Measurements from ENCODE around the gene TOP1. TPM values are rescaled to one million over a fixed set of nuclear protein-coding genes. Genes with fewer than 3 reads are reported as not detected.

The TOP1 gene
- total RNA-seq, 2 experiments from 2014 or later, result 72.6 to 75.2 TPM

DNA sequence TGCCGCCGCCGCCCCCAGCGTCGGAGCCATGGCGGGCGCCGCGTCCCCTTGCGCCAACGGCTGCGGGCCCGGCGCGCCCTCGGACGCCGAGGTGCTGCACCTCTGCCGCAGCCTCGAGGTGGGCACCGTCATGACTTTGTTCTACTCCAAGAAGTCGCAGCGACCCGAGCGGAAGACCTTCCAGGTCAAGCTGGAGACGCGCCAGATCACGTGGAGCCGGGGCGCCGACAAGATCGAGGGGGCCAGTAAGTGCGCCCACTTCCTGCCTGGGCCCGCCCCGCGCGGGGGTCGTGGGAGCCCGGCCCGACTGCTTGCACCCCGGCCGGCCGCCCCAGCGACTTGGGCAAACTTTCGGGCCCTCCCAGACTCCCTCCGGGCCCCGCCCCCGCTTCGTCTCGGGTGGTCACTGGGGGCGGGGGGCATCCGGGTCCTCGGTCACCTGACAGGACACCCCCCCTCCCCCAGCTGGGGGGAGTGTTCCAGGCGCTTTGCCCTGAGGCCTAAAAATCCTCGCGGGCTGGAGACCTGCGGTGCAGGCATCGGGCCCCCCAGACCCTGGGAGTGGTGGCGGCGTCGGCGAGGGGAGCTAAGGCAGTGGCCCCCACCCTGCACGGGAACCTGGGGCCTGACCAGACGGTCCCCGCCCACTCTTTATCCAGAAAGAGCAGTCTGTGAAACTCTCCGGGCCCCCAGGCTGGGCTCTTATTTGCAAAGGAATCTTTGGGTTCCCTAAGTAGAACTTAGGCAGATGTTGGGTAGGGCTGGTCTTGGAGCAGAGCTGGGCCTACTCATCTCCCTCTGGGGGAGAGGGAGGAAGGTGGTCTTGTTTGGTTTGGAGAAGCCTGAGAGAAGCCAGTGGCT lies 109.2 kb downstream of the TOP1 start:
- Mint-ChIP-seq H3K36me3 (peaks cover 18% of the 10 kb centered on the region), H3K9me3 (no peaks in the 10 kb centered on the region), H3K4me1 (peaks cover 51% of the 10 kb centered on the region), H3K4me3 (peak overlapping the region; percentile 85), H3K27me3 (no peaks in the 10 kb centered on the region), H3K27ac (peak overlapping the region; percentile 91)
- ATAC-seq (ENCODE audit: low read depth) (peak; percentile 32), DNase-seq (peak; percentile 88)
- POLR2A ChIA-PET, result interaction anchor here (0.7 to 17.2 kb wide), 15 partner anchors 7 to 555 kb away, joined by 3 to 505 read pairs (median 4); partner anchors contain the start of gene ZHX3

DNA sequence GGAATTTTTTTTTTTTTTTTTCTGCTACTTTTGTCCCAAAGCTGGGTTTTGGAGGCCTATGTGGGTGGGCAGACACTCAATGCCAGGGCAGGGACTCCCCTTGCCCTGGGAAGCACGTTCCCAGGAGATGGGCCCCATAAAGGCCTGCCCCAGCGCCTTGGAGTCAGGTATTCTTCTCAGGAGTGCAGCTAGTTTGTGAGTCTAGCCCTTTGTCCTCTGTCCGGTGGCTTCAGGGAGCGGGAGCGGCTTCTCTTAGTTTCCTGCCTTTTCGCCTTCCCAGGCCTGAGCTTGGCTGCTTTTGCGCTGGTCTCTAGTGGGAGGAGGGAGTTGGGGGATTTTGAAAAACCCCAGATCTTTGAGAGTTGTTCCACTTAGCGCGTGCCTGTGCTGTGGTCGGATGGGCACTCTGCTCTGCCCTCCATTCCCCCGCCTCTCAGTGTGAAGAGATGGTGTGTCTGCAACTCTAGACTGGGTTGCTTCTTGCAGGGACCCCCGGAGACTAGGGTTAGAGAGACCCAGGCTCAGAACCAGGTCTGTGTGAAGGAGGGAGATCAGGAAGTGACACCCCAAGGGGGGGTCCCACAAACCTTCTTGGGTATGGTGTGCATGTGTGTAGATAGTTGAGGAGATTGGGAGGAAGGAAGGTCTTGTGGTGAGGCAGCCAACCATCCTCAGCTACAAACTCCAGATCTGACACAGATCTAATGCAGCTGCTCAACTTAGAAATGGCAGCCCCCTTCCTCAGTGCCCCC lies 110.0 kb downstream of the TOP1 start:
- POLR2A ChIA-PET, result interaction anchor here (0.7 to 17.2 kb wide), 15 partner anchors 8 to 554 kb away, joined by 3 to 505 read pairs (median 4); partner anchors contain the start of gene ZHX3
- Mint-ChIP-seq H3K9me3 (no peaks in the 10 kb centered on the region), H3K4me3 (peak overlapping the region; percentile 85), H3K27me3 (no peaks in the 10 kb centered on the region), H3K27ac (peak overlapping the region; percentile 91), H3K36me3 (peaks cover 18% of the 10 kb centered on the region), H3K4me1 (peaks cover 59% of the 10 kb centered on the region)
- peak; percentile 16 for ATAC-seq (ENCODE audit: low read depth)
- peak; percentile 68 for DNase-seq

DNA sequence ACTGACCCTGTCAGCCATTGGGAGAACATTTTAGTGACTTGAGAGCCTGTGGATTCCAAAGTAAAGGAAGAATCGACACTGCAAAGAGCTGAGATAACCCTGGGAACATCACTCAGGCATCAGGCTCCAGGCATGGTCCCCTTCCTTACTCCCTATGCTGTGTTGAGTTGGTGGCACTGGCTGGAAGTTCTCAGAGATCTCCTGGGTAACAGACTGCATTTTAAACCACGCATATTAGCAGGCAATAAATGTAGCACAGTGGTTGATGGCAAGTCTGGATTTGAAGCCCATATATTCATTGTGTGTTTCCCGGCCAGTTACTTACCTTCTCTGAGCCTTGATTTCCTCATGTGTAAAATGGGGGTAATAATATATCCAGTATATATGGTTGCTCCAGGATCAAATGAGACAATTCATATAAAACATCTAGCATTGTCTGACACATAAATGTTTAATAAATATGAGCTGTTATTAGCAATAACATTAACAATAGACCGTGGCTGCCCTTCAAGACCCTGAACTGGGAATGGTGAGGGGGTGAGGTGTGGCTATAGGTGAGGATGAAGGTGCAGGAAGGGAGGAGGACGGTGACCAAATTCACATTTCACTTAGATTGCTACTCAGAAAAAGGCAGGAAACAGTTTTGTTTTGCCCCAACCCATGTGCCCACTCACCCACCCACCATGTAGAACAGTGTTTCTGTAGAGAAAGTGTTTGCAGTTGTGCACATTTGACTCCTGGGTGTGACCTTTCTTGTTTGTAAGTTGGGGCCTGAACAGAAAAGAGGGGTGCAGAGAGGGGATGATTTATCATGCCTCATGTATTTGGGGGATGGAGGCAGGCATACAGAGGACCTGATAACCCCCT lies 110.8 kb downstream of the TOP1 start:
- Mint-ChIP-seq H3K9me3 (no peaks in the 10 kb centered on the region), H3K4me1 (peaks cover 67% of the 10 kb centered on the region), H3K27me3 (no peaks in the 10 kb centered on the region), H3K4me3 (peak overlapping the region; percentile 85), H3K36me3 (peaks cover 22% of the 10 kb centered on the region), H3K27ac (peak overlapping the region; percentile 91)
- DNase-seq (peak; percentile 30), ATAC-seq (ENCODE audit: low read depth) (no peak)
- POLR2A ChIA-PET, result interaction anchor here (0.7 to 17.2 kb wide), 6 partner anchors 8 to 553 kb away, joined by 3 to 505 read pairs (median 4); no protein-coding TSS in a partner anchor

DNA sequence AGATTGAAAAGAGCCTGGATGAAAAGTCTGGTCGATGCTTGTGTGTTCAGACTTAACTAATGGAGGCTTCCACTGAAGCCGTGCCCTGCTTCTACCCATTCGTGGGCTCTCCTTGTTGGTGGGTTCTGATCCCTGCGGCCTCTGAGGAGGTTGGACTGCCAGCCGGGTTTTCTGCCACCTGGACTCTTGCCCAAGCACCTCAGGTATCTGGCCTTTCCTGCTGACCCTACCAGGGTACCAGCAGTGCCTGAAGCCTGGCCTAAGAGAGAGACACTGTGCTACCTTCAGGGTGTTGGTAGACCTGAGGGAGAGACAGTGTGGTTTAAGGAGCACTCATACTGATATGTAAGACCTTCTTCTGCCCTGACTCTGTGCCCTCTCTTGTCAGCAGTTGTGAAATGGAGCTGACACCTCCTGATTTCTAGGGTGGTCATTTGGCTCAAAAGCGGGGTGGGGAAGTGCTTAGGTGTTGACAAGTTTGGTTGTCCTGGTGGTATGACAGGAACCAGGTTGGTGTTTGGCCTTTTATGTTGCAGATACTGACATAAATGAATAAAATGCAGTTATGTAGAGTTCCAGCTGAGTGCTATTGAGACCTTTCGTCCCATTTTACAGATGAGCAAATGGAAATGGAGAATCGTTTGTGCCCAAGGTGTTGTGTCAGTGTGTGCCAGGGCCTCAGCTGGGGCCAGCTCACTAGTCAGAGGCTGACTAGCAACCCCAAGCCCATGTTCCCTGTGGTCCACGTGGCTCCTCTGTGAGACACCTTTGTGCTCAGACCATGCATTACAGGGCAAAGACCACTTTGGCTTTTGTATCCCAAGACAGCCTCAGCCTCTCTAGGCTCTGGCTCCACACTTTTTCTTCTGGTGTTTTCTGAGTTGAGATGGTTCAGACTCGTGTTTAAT lies 111.9 kb downstream of the TOP1 start:
- POLR2A ChIA-PET, result interaction anchor here (1.0 to 17.2 kb wide), 5 partner anchors 8 to 40 kb away, joined by 3 to 505 read pairs (median 3); no protein-coding TSS in a partner anchor
- H3K27ac Mint-ChIP-seq, result peak overlapping the region; percentile 91
- peaks cover 25% of the 10 kb centered on the region for H3K36me3 Mint-ChIP-seq
- H3K4me1 Mint-ChIP-seq, result peaks cover 68% of the 10 kb centered on the region
- no peaks in the 10 kb centered on the region for H3K27me3 Mint-ChIP-seq
- H3K9me3 Mint-ChIP-seq, result no peaks in the 10 kb centered on the region
- peak overlapping the region; percentile 85 for H3K4me3 Mint-ChIP-seq
- DNase-seq (peak; percentile 29), ATAC-seq (ENCODE audit: low read depth) (no peak)

DNA sequence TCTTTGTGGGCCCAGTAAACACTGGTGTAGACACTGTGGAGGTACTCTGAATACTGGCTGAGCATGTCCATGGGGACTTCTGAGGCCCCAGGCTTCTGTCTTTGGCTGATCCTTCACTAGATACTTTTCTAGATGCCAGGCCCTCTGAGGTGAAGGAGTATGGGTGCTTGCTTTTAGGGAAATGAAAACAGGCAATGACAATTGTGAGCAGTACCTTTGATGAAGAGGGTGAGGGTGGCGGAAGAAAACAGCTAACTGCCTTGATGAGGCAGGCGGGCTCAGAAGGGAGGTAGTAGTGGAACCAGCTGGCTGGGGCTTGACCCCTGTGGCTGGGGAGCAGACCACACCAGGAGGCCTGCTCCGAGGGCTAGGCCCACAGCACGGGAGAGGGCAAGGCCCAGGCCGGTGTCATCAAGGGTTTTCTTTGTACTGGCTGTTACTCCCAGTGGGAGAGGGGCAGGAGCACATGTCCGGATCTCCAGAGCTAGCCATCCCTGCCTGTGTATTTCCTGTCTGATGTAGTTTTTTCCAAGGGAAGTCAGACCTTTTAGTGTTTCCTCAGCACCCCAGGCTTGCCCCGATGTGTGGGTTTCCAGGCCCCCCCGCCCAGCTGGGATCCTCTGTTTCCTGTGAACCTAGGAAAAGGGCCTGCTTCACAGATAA lies 112.7 kb downstream of the TOP1 start:
- ATAC-seq (ENCODE audit: low read depth) (no peak), DNase-seq (peak; percentile 48)
- Mint-ChIP-seq H3K36me3 (peaks cover 26% of the 10 kb centered on the region), H3K27me3 (no peaks in the 10 kb centered on the region), H3K9me3 (no peaks in the 10 kb centered on the region), H3K27ac (peak overlapping the region; percentile 91), H3K4me3 (peak overlapping the region; percentile 85), H3K4me1 (peaks cover 67% of the 10 kb centered on the region)
- POLR2A ChIA-PET, result interaction anchor here (0.6 to 17.2 kb wide), 9 partner anchors 9 to 100 kb away, joined by 3 to 505 read pairs (median 3); no protein-coding TSS in a partner anchor

DNA sequence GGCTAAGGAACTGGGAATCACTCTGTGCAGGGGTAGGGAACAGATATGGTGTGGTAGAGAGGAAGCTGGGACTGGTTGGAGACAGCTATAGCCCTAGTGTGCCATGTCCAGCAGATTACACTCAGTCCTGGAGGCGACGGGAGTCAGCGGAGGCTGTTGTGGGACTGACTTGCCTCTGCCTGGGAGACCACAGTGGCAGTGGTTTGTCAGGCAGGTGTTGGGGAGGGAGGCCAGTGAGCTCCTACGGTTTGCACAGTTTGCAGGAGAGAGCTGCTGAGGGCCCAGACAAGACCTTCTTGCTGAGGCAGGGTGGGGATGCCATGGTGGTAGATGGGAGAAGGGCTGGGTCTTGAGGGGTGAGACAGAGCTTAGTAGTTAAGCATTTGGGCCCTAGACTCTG lies 113.6 kb downstream of the TOP1 start:
- no peaks in the 10 kb centered on the region for H3K9me3 Mint-ChIP-seq
- H3K4me3 Mint-ChIP-seq, result peak overlapping the region; percentile 85
- no peaks in the 10 kb centered on the region for H3K27me3 Mint-ChIP-seq
- H3K27ac Mint-ChIP-seq, result peak overlapping the region; percentile 91
- H3K4me1 Mint-ChIP-seq, result peaks cover 75% of the 10 kb centered on the region
- H3K36me3 Mint-ChIP-seq, result peaks cover 33% of the 10 kb centered on the region
- no peak for ATAC-seq (ENCODE audit: low read depth)
- POLR2A ChIA-PET, result interaction anchor here (1.1 to 17.2 kb wide), 5 partner anchors 14 to 151 kb away, joined by 3 to 505 read pairs (median 3); no protein-coding TSS in a partner anchor
- peak; percentile 53 for DNase-seq

DNA sequence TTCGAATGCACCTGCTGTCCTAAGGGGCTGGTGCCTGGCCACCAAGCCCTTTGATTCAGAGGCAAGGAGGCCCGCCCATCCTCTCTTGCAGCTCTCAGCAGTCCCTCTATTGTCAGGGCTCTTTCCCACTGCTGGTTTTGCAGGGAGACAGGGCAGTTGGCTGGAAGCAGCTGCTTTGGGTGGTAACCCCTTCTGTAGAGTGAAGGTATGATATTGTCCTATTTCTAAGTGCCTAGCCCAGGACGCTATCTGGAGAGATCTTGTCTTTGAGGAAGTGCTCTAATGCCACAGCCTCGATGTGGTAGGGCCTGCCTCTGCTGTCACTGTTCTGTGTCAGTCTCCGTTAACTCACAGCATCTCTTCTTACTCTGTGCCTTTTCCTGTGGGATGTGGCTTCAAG lies 114.3 kb downstream of the TOP1 start:
- H3K4me3 Mint-ChIP-seq, result peak overlapping the region; percentile 85
- H3K9me3 Mint-ChIP-seq, result no peaks in the 10 kb centered on the region
- peaks cover 82% of the 10 kb centered on the region for H3K4me1 Mint-ChIP-seq

DNA sequence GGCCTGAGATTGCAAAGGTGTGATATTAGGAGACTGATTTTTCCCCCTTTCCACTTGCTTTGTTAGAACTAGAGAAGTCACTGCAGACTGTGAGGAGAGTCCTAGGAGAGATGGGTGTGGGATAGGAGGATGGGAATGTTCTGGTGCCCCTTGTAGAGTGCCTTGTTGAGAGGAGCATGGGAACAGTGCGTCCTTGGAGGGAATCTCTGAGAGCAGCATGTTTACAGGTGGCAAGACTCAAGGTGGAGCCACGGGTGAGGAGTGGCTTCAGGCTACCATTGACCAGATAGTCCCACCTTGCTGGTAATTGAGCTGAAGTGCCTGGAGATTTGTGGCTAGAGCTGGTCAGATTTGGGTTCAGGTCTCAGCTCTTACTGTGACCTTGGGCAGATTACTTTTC lies 114.7 kb downstream of the TOP1 start:
- peak; percentile 22 for DNase-seq
- no peaks in the 10 kb centered on the region for H3K9me3 Mint-ChIP-seq
- peaks cover 86% of the 10 kb centered on the region for H3K4me1 Mint-ChIP-seq

More for the DNA sequence above, 114.3 kb downstream of the TOP1 start:
- peaks cover 34% of the 10 kb centered on the region for H3K36me3 Mint-ChIP-seq
- peak; percentile 59 for ATAC-seq (ENCODE audit: low read depth)
- POLR2A ChIA-PET, result interaction anchor here (1.1 to 17.2 kb wide), 5 partner anchors 13 to 152 kb away, joined by 3 to 505 read pairs (median 3); no protein-coding TSS in a partner anchor
- no peaks in the 10 kb centered on the region for H3K27me3 Mint-ChIP-seq
- peak overlapping the region; percentile 91 for H3K27ac Mint-ChIP-seq
- DNase-seq, result peak; percentile 59

DNA sequence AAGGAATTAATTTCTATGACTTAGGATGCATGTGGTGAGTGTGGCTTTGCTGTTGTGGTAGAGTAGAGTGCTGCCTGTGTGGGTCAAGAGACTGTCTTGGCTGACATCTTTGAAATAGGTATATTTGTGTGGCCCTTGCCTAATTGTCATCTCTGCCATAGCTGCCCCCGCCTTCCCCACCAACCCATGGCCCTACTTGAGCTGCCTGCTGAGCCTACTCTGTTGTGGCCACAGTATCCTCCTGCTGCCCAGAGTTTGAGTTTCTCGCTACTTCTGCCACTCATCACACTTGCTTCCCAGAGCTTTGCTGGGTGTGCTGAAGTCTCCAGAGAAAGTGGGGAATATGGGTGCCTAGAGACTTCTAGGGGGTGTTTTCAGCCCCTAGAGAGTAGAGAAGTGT lies 116.7 kb downstream of the TOP1 start:
- POLR2A ChIA-PET, result interaction anchor here (1.5 to 17.2 kb wide), 2 partner anchors 9 to 11 kb away, joined by 4 to 505 read pairs; partner anchors contain the start of gene PLCG1
- Mint-ChIP-seq H3K27ac (peak overlapping the region; percentile 91), H3K4me3 (peak overlapping the region; percentile 85), H3K4me1 (peaks cover 91% of the 10 kb centered on the region), H3K9me3 (no peaks in the 10 kb centered on the region), H3K36me3 (peaks cover 31% of the 10 kb centered on the region), H3K27me3 (no peaks in the 10 kb centered on the region)
- ATAC-seq (ENCODE audit: low read depth), result no peak
- peak; percentile 26 for DNase-seq

More for the DNA sequence above, 114.7 kb downstream of the TOP1 start:
- peak overlapping the region; percentile 91 for H3K27ac Mint-ChIP-seq
- peak overlapping the region; percentile 85 for H3K4me3 Mint-ChIP-seq
- no peaks in the 10 kb centered on the region for H3K27me3 Mint-ChIP-seq
- peaks cover 34% of the 10 kb centered on the region for H3K36me3 Mint-ChIP-seq
- POLR2A ChIA-PET, result interaction anchor here (0.7 to 17.2 kb wide), 4 partner anchors 8 to 89 kb away, joined by 3 to 505 read pairs (median 4); no protein-coding TSS in a partner anchor
- no peak for ATAC-seq (ENCODE audit: low read depth)

DNA sequence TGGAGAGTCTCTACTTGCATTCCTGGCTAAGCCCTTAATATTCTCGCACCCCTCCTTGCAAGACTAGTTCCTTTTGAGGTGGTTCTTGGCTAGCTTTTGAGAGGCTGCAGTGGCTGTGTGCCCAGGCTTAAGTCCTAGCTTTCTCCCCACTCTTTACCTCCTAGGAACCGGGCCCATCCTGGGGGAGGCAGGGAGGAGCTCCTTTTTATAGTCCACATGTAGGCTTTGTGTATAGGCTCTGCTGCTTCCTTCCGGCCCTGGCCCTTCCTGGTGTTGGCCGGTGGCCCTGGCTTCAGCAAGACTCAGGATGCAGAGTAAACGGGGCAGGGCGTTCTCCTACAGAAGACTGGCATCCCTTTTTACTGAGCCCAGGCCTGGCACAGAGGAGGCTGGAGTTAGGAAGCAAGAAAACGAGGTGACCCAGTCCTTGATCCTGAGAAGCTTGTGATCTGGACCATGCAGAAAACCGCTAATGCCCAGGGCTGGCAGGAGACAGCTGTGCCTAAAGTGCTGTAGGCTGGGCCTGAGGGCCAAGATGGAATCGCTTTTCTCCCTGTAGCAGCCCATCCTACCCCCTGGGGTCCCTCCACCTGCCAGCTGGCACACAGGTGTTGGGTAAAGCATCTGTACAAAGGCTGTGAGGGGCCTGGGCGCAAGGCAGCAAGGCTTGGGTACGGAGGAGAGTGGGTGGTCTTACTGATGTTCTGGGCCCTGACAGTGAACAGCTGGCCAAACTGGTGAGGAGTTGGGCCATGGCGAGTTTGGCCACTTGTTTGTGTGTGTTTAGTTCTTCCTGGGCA lies 117.4 kb downstream of the TOP1 start:
- POLR2A ChIA-PET, result interaction anchor here (0.8 to 17.2 kb wide), 3 partner anchors 8 to 10 kb away, joined by 3 to 505 read pairs (median 4); partner anchors contain the start of gene PLCG1
- H3K27me3 Mint-ChIP-seq, result no peaks in the 10 kb centered on the region
- DNase-seq (peak; percentile 30), ATAC-seq (ENCODE audit: low read depth) (no peak)
- peak overlapping the region; percentile 85 for H3K4me3 Mint-ChIP-seq
- peaks cover 30% of the 10 kb centered on the region for H3K36me3 Mint-ChIP-seq
- H3K9me3 Mint-ChIP-seq, result no peaks in the 10 kb centered on the region
- H3K4me1 Mint-ChIP-seq, result peaks cover 91% of the 10 kb centered on the region
- peak overlapping the region; percentile 91 for H3K27ac Mint-ChIP-seq

Measured in activated naive CD8-positive, alpha-beta T cell treated with anti-CD3 and anti-CD28 coated beads, Interleukin-2, amount 10 ng/mL, durations not matched to agents 7 days and 5 days (primary cell).